HepG2 (cell line): ENCODE data around the gene CDKN1A. TPM values are rescaled to one million over a fixed set of nuclear protein-coding genes. Genes with fewer than 3 reads are reported as not detected.

Experiments
- EED ChIP-seq: sonication (generic); formaldehyde crosslinking; IDR thresholded peaks from 2 replicates; pipeline ENCODE4 v1.5.0; 2020; ENCODE audit warnings: mild to moderate bottlenecking, missing genetic modification reagents
- ELF3 ChIP-seq: IDR thresholded peaks from 2 replicates; pipeline ENCODE4 v1.6.1; 2016; ENCODE audit warnings: missing genetic modification reagents, missing compliant biosample characterization
- EP300 ChIP-seq, 3 experiments: sonication (generic) in 1 of 3; formaldehyde crosslinking in 1 of 3; IDR thresholded peaks; 2 replicates each; pipeline versions ENCODE4 v1.5.1 to v1.6.1; 2011 to 2020; ENCODE audit warnings: low read depth in 2 of 3, low read length in 2 of 3, borderline replicate concordance in 1 of 3, improper control_type of control experiment in 1 of 3, mild to moderate bottlenecking in 1 of 3, missing genetic modification reagents in 1 of 3, moderate library complexity in 1 of 3
- GABPA ChIP-seq, 2 experiments: IDR thresholded peaks; 2 replicates each; pipeline ENCODE4 v1.6.1; 2011 to 2016; ENCODE audit warnings: low read depth in 2 of 2, low read length in 1 of 2, missing biosample characterization in 1 of 2, missing genetic modification characterization in 1 of 2
- LCORL ChIP-seq, 2 experiments: fragments of 450-650 bp in 1 of 2; sonication (generic) in 1 of 2; formaldehyde crosslinking in 1 of 2; IDR thresholded peaks; 2 replicates each; pipeline versions ENCODE4 v1.5.0 to v1.6.1; 2017 to 2020; ENCODE audit warnings: antibody characterized with exemption in 1 of 2, missing genetic modification reagents in 1 of 2
- MBNL3 ChIP-seq: fragments of 250-450 bp; sonication (Bioruptor Pico); conservative IDR thresholded peaks from 2 replicates; pipeline ENCODE4 v1.8.0; 2022; ENCODE audit warnings: mild to moderate bottlenecking, inconsistent platforms
- MEIS1 ChIP-seq: sonication (generic); formaldehyde crosslinking; IDR thresholded peaks from 2 replicates; pipeline ENCODE4 v1.9.0; 2021; ENCODE audit warnings: mild to moderate bottlenecking, missing genetic modification reagents, moderate library complexity, borderline replicate concordance
- PLSCR1 ChIP-seq: sonication (generic); formaldehyde crosslinking; IDR thresholded peaks from 2 replicates; pipeline ENCODE4 v1.5.0; 2020; ENCODE audit warnings: missing genetic modification reagents, mild to moderate bottlenecking, borderline replicate concordance
- SMAD3 ChIP-seq: sonication (generic); formaldehyde crosslinking; IDR thresholded peaks from 2 replicates; pipeline ENCODE4 v1.4.0; 2020; ENCODE audit warnings: missing genetic modification reagents
- STAT6 ChIP-seq: sonication (generic); formaldehyde crosslinking; IDR thresholded peaks from 2 replicates; pipeline ENCODE4 v1.4.0; 2020; ENCODE audit warnings: missing genetic modification reagents, mild to moderate bottlenecking, borderline replicate concordance
- ZC3H4 ChIP-seq: sonication (generic); formaldehyde crosslinking; IDR thresholded peaks from 2 replicates; pipeline ENCODE4 v1.4.0; 2020; ENCODE audit warnings: missing genetic modification reagents, borderline replicate concordance
- ZNF224 ChIP-seq: sonication (generic); formaldehyde crosslinking; IDR thresholded peaks from 2 replicates; pipeline ENCODE4 v1.5.0; 2020; ENCODE audit warnings: mild to moderate bottlenecking, missing genetic modification reagents
- ZNF263 ChIP-seq: sonication (generic); formaldehyde crosslinking; IDR thresholded peaks from 2 replicates; pipeline ENCODE4 v1.4.0; 2020; ENCODE audit warnings: missing genetic modification reagents
- ZNF605 ChIP-seq: sonication (generic); formaldehyde crosslinking; IDR thresholded peaks from 2 replicates; pipeline ENCODE4 v1.8.0; 2022; ENCODE audit warnings: mild to moderate bottlenecking, missing genetic modification reagents
- polyA plus RNA-seq, 8 experiments: library from polyadenylated mRNA; depleted of rRNA in 3 of 8; stranded (reverse) in 7 of 8; unstranded in 1 of 8; fragments of >200 nt; fragmentation: Illumina TruSeq in 4 of 8; extraction: Trizol in 4 of 8; gene quantifications; 2 replicates each; pipeline versions ENCODE4 v1.2.1 to v1.2.3, GENCODE V29; 2011 to 2016; ENCODE audit warnings: low read depth in 4 of 8, missing spikeins in 1 of 8, mixed read lengths in 1 of 8; ENCODE audit not compliant: insufficient read depth in 1 of 8
- total RNA-seq, 5 experiments: library from RNA; depleted of rRNA; stranded (reverse); fragments of >200 nt; fragmentation: Illumina TruSeq; extraction: Trizol; gene quantifications; 2 replicates each; pipeline ENCODE4 v1.2.3, GENCODE V29; 2016; ENCODE audit warnings: low read depth in 1 of 5
- TF ChIP-seq, protein P1 (sequence below): sonication (generic); formaldehyde crosslinking; conservative IDR thresholded peaks from 2 replicates; pipeline ENCODE4 v1.8.0; 2022; ENCODE audit warnings: low read depth, missing genetic modification reagents
- TF ChIP-seq, protein P2 (sequence below): sonication (generic); formaldehyde crosslinking; IDR thresholded peaks from 2 replicates; pipeline ENCODE4 v1.4.0; 2020; ENCODE audit warnings: missing genetic modification reagents, borderline replicate concordance

Gene CDKN1A
- total and polyA plus RNA-seq, 2 of the 13 experiments (the other 11 are each of a cell fraction or from before 2014, with no cell fraction given): 60.7 to 92.1 TPM

GRCh38 chr6:36677753-36678487 lies 594 bp upstream of the CDKN1A start (continued):
- TF ChIP-seq ZNF605 (CRISPR knock-in tag): 0 out of 2 replicates have a peak, but pooled peaks have one; percentile 15
- TF ChIP-seq ELF3 (CRISPR knock-in tag): peak; percentile 94
- TF ChIP-seq ZNF263 (CRISPR knock-in tag): peak; percentile 44; the same call in 1 of the 2 replicates
- TF ChIP-seq GABPA (IDR thresholded peaks at IDR 0.05; ENCODE audit: low read depth, low read length): no peak
- peak; percentile 44; the same call in 1 of the 2 replicates for TF ChIP-seq GABPA (CRISPR knock-in tag; IDR thresholded peaks at IDR 0.05; ENCODE audit: low read depth)
- no peak for TF ChIP-seq MEIS1 (CRISPR knock-in tag)
- TF ChIP-seq STAT6 (CRISPR knock-in tag): 0 out of 2 replicates have a peak, but pooled peaks have one; percentile 41
- TF ChIP-seq MBNL3 (CRISPR knock-in tag): no peak
- TF ChIP-seq, protein P1, sequence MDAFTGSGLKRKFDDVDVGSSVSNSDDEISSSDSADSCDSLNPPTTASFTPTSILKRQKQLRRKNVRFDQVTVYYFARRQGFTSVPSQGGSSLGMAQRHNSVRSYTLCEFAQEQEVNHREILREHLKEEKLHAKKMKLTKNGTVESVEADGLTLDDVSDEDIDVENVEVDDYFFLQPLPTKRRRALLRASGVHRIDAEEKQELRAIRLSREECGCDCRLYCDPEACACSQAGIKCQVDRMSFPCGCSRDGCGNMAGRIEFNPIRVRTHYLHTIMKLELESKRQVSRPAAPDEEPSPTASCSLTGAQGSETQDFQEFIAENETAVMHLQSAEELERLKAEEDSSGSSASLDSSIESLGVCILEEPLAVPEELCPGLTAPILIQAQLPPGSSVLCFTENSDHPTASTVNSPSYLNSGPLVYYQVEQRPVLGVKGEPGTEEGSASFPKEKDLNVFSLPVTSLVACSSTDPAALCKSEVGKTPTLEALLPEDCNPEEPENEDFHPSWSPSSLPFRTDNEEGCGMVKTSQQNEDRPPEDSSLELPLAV (CRISPR knock-in tag): no peak
- TF ChIP-seq ZNF224: no peak
- TF ChIP-seq EED (CRISPR knock-in tag): no peak
- no peak for TF ChIP-seq PLSCR1 (CRISPR knock-in tag)
- TF ChIP-seq EP300 (IDR thresholded peaks at IDR 0.05; ENCODE audit: low read depth in 2 of 2, low read length in 2 of 2): peak in 1 of 2 experiments; percentile 61; a peak in 2 of 4 replicates
- peak; percentile 77 for TF ChIP-seq EP300 (CRISPR knock-in tag; IDR thresholded peaks at IDR 0.05; ENCODE audit: borderline replicate concordance)
- TF ChIP-seq SMAD3 (CRISPR knock-in tag): peak; percentile 44
- TF ChIP-seq, protein P2, sequence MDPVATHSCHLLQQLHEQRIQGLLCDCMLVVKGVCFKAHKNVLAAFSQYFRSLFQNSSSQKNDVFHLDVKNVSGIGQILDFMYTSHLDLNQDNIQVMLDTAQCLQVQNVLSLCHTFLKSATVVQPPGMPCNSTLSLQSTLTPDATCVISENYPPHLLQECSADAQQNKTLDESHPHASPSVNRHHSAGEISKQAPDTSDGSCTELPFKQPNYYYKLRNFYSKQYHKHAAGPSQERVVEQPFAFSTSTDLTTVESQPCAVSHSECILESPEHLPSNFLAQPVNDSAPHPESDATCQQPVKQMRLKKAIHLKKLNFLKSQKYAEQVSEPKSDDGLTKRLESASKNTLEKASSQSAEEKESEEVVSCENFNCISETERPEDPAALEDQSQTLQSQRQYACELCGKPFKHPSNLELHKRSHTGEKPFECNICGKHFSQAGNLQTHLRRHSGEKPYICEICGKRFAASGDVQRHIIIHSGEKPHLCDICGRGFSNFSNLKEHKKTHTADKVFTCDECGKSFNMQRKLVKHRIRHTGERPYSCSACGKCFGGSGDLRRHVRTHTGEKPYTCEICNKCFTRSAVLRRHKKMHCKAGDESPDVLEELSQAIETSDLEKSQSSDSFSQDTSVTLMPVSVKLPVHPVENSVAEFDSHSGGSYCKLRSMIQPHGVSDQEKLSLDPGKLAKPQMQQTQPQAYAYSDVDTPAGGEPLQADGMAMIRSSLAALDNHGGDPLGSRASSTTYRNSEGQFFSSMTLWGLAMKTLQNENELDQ: no peak
- TF ChIP-seq LCORL (IDR thresholded peaks at IDR 0.05): 0 out of 2 replicates have a peak, but pooled peaks have one; percentile 23
- peak; percentile 38; the same call in 1 of the 2 replicates for TF ChIP-seq LCORL (CRISPR knock-in tag; IDR thresholded peaks at IDR 0.05)
- peak; percentile 55; the same call in 1 of the 2 replicates for TF ChIP-seq ZC3H4
